ENCODE data around the gene MEIOSIN. TPM values are rescaled to one million over a fixed set of nuclear protein-coding genes. Genes with fewer than 3 reads are reported as not detected.

Gene MEIOSIN
- total RNA-seq, 1 experiment from 2014 or later: not detected

DNA sequence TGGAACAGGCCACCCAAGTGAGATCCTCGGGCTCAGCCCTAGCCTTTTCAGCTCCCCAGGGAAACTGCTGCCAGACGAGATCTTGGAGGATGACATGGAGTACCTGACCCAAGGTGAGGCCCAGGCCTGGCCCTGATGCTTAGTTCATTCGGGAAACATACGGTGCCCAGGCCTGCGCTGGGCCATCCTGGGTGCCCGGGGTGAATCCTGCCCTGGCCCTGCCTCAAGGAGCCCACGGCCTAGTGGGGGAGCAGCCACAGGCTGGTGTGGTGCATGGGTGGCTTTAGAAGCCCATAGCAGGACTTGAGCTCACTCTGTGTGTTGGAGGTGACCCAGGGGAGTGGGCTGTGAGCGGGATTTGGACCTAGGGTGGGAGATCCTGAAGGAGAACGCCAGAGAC lies 25.7 kb downstream of the MEIOSIN start:
- Mint-ChIP-seq H3K9me3 (ENCODE audit: unreplicated experiment) (no peaks in the 10 kb centered on the region), H3K27me3 (ENCODE audit: insufficient read depth, unreplicated experiment) (no peaks in the 10 kb centered on the region), H3K36me3 (ENCODE audit: insufficient read depth, unreplicated experiment) (peaks cover 1% of the 10 kb centered on the region), H3K27ac (ENCODE audit: low read depth, unreplicated experiment) (no peak overlapping the region), H3K4me3 (ENCODE audit: unreplicated experiment) (no peak overlapping the region), H3K4me1 (ENCODE audit: insufficient read depth, unreplicated experiment) (peaks cover 6% of the 10 kb centered on the region)
- POLR2A ChIA-PET: interaction anchor here (2.3 to 4.1 kb wide), 2 partner anchors 9 to 42 kb away, joined by 9 to 38 read pairs; partner anchors contain the start of gene SIX5
- no peak for DNase-seq (ENCODE audit: unreplicated experiment)
- TF ChIP-seq CTCF (IDR thresholded peaks at IDR 0.05; ENCODE audit: unreplicated experiment): no peak
- CTCF ChIA-PET: interaction anchor here (0.6 to 0.7 kb wide), 2 partner anchors 45 to 246 kb away, joined by 3 to 4 read pairs; no protein-coding TSS in a partner anchor
- intact Hi-C loops (cut with micrococcal nuclease): no loop called here
- BruUV-seq (replicated peaks): no TSS peak

DNA sequence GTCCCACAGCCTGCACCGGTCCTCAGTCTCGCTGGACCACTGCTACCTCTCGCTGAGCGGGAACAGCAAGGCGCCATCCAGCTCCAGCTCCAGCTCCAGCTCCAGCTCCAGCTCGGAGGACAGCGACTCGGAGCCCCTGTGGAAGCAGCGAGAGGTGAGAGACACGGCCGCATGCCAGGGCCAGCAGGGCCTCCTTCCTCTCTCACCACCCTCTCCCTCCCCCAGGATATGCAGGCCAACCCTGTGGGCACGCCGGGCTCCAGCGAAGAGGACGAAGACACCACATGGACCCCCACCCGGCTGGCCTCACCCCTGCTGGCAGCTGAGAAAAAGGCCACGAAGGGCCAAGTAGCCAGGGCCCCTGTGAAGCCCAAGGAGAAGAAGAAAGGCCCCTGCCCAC lies 28.5 kb downstream of the MEIOSIN start:
- peaks cover 6% of the 10 kb centered on the region for H3K4me1 Mint-ChIP-seq (ENCODE audit: insufficient read depth, unreplicated experiment)
- no peak for DNase-seq (ENCODE audit: unreplicated experiment)
- CTCF ChIA-PET: interaction anchor here (0.5 kb wide), 1 partner anchor 81 kb away, joined by 4 read pairs; no protein-coding TSS in a partner anchor
- intact Hi-C loops (cut with micrococcal nuclease): no loop called here
- peaks cover 16% of the 10 kb centered on the region for H3K36me3 Mint-ChIP-seq (ENCODE audit: insufficient read depth, unreplicated experiment)
- H3K27ac Mint-ChIP-seq (ENCODE audit: low read depth, unreplicated experiment): no peak overlapping the region
- BruUV-seq (replicated peaks): no TSS peak
- no peak overlapping the region for H3K4me3 Mint-ChIP-seq (ENCODE audit: unreplicated experiment)
- no peaks in the 10 kb centered on the region for H3K27me3 Mint-ChIP-seq (ENCODE audit: insufficient read depth, unreplicated experiment)
- no peak for TF ChIP-seq CTCF (IDR thresholded peaks at IDR 0.05; ENCODE audit: unreplicated experiment)
- POLR2A ChIA-PET: interaction anchor here (1.3 to 1.8 kb wide), 2 partner anchors 9 to 45 kb away, joined by 5 to 9 read pairs; no protein-coding TSS in a partner anchor
- H3K9me3 Mint-ChIP-seq (ENCODE audit: unreplicated experiment): no peaks in the 10 kb centered on the region

DNA sequence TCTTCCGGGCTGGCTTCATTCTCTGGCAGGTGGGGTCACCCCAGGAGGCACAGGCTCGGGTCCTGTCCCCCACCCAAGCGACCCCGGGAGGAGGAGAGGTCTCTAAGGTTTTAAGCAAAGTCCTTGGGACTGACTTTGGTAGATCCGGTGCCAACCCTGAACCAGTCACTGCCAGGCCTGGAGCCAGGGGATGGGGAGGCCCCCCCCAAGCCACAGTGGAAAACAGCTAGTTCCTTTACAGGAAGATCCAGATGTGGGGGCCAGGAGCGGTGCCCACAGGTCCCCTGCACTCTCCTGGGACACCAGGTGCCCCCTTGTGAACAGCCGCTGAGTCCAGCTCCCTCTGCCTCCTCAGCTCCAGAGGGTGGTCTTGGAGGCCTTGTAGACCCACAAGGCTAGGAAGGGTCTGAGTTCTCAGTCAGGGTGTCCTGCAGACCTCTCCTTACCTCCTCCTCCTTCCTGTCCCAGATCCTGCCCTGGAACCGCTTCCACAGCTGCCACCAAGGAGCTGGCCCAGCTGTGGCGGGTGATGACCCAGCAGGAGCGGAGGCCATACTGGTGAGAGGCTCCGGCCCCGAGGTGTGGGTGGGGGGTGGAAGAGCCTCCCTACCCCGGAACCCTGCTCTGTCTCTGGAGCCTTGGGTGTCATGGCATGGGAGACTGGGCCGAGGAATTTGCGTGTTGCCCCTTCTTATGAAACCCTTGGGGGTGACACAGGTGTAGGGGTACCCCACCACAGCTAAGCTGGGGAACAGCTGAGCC lies 29.8 kb downstream of the MEIOSIN start:
- Mint-ChIP-seq H3K4me3 (ENCODE audit: unreplicated experiment) (no peak overlapping the region), H3K27ac (ENCODE audit: low read depth, unreplicated experiment) (no peak overlapping the region), H3K36me3 (ENCODE audit: insufficient read depth, unreplicated experiment) (peaks cover 16% of the 10 kb centered on the region), H3K4me1 (ENCODE audit: insufficient read depth, unreplicated experiment) (no peaks in the 10 kb centered on the region), H3K9me3 (ENCODE audit: unreplicated experiment) (no peaks in the 10 kb centered on the region), H3K27me3 (ENCODE audit: insufficient read depth, unreplicated experiment) (no peaks in the 10 kb centered on the region)
- no peak for TF ChIP-seq CTCF (IDR thresholded peaks at IDR 0.05; ENCODE audit: unreplicated experiment)
- CTCF ChIA-PET: interaction anchor here (0.6 kb wide), 1 partner anchor 53 kb away, joined by 4 read pairs; no protein-coding TSS in a partner anchor
- BruUV-seq (replicated peaks): no TSS peak
- intact Hi-C loops (cut with micrococcal nuclease): no loop called here
- no peak for DNase-seq (ENCODE audit: unreplicated experiment)
- POLR2A ChIA-PET: interaction anchor here (1.8 kb wide), 1 partner anchor 11 kb away, joined by 9 read pairs; no protein-coding TSS in a partner anchor

DNA sequence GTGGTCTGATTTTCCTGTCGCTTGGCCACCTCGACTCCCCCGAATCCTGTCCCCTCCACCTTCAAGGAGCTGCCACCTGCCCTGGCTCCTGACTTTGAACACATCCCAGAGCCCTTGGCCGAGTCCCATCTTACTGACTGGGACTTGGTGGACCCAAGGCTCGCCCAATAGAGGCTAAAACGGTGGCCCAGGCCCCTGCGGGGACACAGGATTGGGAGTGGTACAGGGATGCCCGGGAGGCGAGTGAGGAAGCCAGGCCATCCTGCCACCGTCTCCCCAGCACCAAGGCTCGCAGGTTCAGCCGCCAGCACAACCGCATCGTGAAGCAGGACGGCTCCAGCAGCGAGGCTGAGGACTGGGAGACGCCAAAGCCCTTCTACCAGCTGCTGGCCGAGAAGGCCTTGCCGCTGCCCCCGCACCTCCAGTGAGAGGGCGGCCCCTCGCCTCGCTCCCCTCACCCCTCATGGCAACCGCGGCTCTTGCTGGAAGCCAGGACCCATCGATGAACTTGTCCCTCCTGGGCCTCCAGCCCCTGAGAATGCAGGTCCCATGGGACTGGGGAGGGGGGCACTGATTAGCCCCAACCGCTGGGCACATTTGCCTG lies 30.6 kb downstream of the MEIOSIN start:
- DNase-seq (ENCODE audit: unreplicated experiment): no peak
- H3K27ac Mint-ChIP-seq (ENCODE audit: low read depth, unreplicated experiment): no peak overlapping the region
- no peaks in the 10 kb centered on the region for H3K4me1 Mint-ChIP-seq (ENCODE audit: insufficient read depth, unreplicated experiment)
- TF ChIP-seq CTCF (IDR thresholded peaks at IDR 0.05; ENCODE audit: unreplicated experiment): no peak
- H3K4me3 Mint-ChIP-seq (ENCODE audit: unreplicated experiment): no peak overlapping the region
- POLR2A ChIA-PET: interaction anchor here (0.6 kb wide), 1 partner anchor 29 kb away, joined by 3 read pairs; no protein-coding TSS in a partner anchor
- BruUV-seq (replicated peaks): no TSS peak
- no peaks in the 10 kb centered on the region for H3K9me3 Mint-ChIP-seq (ENCODE audit: unreplicated experiment)
- intact Hi-C loops (cut with micrococcal nuclease): no loop called here
- no peaks in the 10 kb centered on the region for H3K27me3 Mint-ChIP-seq (ENCODE audit: insufficient read depth, unreplicated experiment)
- peaks cover 16% of the 10 kb centered on the region for H3K36me3 Mint-ChIP-seq (ENCODE audit: insufficient read depth, unreplicated experiment)
- CTCF ChIA-PET: no interaction called here
